ENCODE measurements around the gene PIM2. TPM values are rescaled to one million over a fixed set of nuclear protein-coding genes. Genes with fewer than 3 reads are reported as not detected.

PIM2 gene
- total and polyA plus RNA-seq, 9 of the 15 experiments (the other 6 are each of a cell fraction or from before 2014, with no cell fraction given) = 67.6 to 191 (median 108) TPM

DNA sequence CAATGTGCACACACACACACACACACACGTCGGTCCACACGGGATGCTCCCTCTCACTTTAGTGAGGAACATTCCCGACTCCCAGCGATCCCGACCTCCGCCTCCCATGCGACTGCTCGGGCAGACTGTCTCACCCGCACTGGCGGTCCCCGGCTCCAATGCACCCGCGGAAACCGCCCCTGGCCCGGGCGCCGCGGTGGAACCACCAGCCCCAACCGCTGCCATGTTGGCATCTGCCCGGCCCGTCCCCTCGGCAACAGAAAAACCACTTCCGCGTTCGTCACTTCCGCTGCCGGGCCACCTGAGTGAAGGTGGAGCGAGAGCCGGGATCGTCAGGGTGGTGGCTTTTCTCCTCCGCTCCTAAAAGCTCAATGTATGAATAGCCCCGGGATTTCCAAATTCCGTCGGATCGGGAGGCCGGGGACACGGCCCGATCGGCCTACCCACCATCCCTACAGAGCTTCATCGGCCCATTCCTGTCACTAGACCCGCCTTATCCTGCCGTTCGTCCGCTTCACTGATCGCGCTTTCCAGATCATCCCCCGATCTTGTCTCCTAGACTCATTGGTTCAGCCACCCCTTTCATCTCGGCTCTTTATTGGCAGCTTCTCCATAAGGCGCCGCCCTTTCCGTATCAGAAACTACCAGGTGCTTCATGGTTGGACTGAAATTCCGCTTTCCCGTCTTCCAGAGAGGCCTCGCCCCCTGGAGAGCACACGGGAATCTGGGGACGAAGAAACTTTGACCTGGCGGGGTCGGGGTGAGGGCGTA is 7.2 kb downstream of the PIM2 start, which contains the start of gene SLC35A2 (continued):
- TF ChIP-seq SIRT6 (IDR thresholded peaks at IDR 0.05; ENCODE audit: low read depth, low read length) (no peak), ELF2 (CRISPR knock-in tag; IDR thresholded peaks at IDR 0.05) (peak; percentile 96), RBM15 (IDR thresholded peaks at IDR 0.05; ENCODE audit: insufficient read depth, low read length) (no peak), DPF2 (IDR thresholded peaks at IDR 0.05) (no peak), BRCA1 (IDR thresholded peaks at IDR 0.05) (no peak), BRCA1 (CRISPR knock-in tag; IDR thresholded peaks at IDR 0.05) (no peak), E2F3 (CRISPR knock-in tag; IDR thresholded peaks at IDR 0.05) (no peak), ARHGAP35 (IDR thresholded peaks at IDR 0.05; ENCODE audit: partially characterized antibody) (no peak), YY1 (IDR thresholded peaks at IDR 0.05; ENCODE audit: borderline replicate concordance in 1 of 3, control insufficient read depth in 1 of 3, extremely low read depth in 1 of 3, insufficient read depth in 3 of 3, insufficient read length in 1 of 3, insufficient replicate concordance in 2 of 3, low read depth in 1 of 3, low read length in 2 of 3) (peak; percentile 12 to 85 (median 77)), IFI16 (CRISPR knock-in tag; IDR thresholded peaks at IDR 0.05) (no peak), ZNF586 (CRISPR knock-in tag; conservative IDR thresholded peaks at IDR 0.05) (no peak), TRIM24 (IDR thresholded peaks at IDR 0.05) (no peak)
- TF ChIP-seq, protein P1, sequence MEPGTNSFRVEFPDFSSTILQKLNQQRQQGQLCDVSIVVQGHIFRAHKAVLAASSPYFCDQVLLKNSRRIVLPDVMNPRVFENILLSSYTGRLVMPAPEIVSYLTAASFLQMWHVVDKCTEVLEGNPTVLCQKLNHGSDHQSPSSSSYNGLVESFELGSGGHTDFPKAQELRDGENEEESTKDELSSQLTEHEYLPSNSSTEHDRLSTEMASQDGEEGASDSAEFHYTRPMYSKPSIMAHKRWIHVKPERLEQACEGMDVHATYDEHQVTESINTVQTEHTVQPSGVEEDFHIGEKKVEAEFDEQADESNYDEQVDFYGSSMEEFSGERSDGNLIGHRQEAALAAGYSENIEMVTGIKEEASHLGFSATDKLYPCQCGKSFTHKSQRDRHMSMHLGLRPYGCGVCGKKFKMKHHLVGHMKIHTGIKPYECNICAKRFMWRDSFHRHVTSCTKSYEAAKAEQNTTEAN (CRISPR knock-in tag; IDR thresholded peaks at IDR 0.05) = no peak
- TF ChIP-seq, protein P2, sequence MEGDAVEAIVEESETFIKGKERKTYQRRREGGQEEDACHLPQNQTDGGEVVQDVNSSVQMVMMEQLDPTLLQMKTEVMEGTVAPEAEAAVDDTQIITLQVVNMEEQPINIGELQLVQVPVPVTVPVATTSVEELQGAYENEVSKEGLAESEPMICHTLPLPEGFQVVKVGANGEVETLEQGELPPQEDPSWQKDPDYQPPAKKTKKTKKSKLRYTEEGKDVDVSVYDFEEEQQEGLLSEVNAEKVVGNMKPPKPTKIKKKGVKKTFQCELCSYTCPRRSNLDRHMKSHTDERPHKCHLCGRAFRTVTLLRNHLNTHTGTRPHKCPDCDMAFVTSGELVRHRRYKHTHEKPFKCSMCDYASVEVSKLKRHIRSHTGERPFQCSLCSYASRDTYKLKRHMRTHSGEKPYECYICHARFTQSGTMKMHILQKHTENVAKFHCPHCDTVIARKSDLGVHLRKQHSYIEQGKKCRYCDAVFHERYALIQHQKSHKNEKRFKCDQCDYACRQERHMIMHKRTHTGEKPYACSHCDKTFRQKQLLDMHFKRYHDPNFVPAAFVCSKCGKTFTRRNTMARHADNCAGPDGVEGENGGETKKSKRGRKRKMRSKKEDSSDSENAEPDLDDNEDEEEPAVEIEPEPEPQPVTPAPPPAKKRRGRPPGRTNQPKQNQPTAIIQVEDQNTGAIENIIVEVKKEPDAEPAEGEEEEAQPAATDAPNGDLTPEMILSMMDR (IDR thresholded peaks at IDR 0.05 in 2 of 3, conservative IDR thresholded peaks at IDR 0.05 in 1 of 3; ENCODE audit: insufficient read depth in 2 of 3, low read depth in 1 of 3, low read length in 3 of 3) = no peak
- TF ChIP-seq, protein P3, sequence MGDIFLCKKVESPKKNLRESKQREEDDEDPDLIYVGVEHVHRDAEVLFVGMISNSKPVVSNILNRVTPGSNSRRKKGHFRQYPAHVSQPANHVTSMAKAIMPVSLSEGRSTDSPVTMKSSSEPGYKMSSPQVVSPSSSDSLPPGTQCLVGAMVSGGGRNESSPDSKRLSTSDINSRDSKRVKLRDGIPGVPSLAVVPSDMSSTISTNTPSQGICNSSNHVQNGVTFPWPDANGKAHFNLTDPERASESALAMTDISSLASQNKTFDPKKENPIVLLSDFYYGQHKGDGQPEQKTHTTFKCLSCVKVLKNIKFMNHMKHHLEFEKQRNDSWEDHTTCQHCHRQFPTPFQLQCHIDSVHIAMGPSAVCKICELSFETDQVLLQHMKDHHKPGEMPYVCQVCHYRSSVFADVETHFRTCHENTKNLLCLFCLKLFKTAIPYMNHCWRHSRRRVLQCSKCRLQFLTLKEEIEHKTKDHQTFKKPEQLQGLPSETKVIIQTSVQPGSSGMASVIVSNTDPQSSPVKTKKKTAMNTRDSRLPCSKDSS (IDR thresholded peaks at IDR 0.05; ENCODE audit: low read depth, partially characterized antibody) = no peak
- TF ChIP-seq, protein P4, sequence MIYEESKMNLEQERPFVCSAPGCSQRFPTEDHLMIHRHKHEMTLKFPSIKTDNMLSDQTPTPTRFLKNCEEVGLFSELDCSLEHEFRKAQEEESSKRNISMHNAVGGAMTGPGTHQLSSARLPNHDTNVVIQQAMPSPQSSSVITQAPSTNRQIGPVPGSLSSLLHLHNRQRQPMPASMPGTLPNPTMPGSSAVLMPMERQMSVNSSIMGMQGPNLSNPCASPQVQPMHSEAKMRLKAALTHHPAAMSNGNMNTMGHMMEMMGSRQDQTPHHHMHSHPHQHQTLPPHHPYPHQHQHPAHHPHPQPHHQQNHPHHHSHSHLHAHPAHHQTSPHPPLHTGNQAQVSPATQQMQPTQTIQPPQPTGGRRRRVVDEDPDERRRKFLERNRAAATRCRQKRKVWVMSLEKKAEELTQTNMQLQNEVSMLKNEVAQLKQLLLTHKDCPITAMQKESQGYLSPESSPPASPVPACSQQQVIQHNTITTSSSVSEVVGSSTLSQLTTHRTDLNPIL (CRISPR knock-in tag; IDR thresholded peaks at IDR 0.05) = peak; percentile 81
- TF ChIP-seq, protein P5, sequence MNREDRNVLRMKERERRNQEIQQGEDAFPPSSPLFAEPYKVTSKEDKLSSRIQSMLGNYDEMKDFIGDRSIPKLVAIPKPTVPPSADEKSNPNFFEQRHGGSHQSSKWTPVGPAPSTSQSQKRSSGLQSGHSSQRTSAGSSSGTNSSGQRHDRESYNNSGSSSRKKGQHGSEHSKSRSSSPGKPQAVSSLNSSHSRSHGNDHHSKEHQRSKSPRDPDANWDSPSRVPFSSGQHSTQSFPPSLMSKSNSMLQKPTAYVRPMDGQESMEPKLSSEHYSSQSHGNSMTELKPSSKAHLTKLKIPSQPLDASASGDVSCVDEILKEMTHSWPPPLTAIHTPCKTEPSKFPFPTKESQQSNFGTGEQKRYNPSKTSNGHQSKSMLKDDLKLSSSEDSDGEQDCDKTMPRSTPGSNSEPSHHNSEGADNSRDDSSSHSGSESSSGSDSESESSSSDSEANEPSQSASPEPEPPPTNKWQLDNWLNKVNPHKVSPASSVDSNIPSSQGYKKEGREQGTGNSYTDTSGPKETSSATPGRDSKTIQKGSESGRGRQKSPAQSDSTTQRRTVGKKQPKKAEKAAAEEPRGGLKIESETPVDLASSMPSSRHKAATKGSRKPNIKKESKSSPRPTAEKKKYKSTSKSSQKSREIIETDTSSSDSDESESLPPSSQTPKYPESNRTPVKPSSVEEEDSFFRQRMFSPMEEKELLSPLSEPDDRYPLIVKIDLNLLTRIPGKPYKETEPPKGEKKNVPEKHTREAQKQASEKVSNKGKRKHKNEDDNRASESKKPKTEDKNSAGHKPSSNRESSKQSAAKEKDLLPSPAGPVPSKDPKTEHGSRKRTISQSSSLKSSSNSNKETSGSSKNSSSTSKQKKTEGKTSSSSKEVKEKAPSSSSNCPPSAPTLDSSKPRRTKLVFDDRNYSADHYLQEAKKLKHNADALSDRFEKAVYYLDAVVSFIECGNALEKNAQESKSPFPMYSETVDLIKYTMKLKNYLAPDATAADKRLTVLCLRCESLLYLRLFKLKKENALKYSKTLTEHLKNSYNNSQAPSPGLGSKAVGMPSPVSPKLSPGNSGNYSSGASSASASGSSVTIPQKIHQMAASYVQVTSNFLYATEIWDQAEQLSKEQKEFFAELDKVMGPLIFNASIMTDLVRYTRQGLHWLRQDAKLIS (CRISPR knock-in tag; IDR thresholded peaks at IDR 0.05) = 0 out of 2 replicates have a peak, but pooled peaks have one; percentile 17

All from K562 (cell line).